MM.1S (cell line): ENCODE results near the gene SFXN4.

Experiments used
- CTCF ChIP-seq: fragments of 300-600 bp; sonication (generic); IDR thresholded peaks from 2 replicates; pipeline ENCODE4 v1.5.1; 2016; ENCODE audit warnings: antibody characterized with exemption, low read length, mixed read lengths
- EZH2 ChIP-seq: fragments of 300-600 bp; sonication (generic); optimal IDR thresholded peaks from 2 replicates; pipeline ENCODE3; 2017; ENCODE audit warnings: low read depth, mild to moderate bottlenecking, antibody characterized with exemption, low read length, mixed read lengths
- EZH2phosphoT487 ChIP-seq: fragments of 300-600 bp; sonication (generic); IDR thresholded peaks from 2 replicates; pipeline ENCODE4 v1.6.1; 2018; ENCODE audit warnings: antibody characterized with exemption, low read length

GRCh38 chr10:119189811-119190282 lies 24.3 kb upstream of the SFXN4 start:
- no peak for TF ChIP-seq CTCF
- no peak for TF ChIP-seq EZH2
- TF ChIP-seq EZH2phosphoT487: no peak
